MCF 10A (cell line): ENCODE data around the gene SUN3. TPM values are rescaled to one million over a fixed set of nuclear protein-coding genes. Genes with fewer than 3 reads are reported as not detected.
"Not testable (repeated sequence)": the region's sequence is repeated elsewhere in the genome, so short reads cannot be mapped to it uniquely, and the experiment has no call there.

Experiments
- BruUV-seq: library from RNA; stranded (reverse); fragments of 400-500 nt; replicated peaks from 2 replicates; lab custom pipeline; 2021; lab: Mats Ljungman, UMichigan
- CTCF ChIA-PET: fragments of 300-600 bp; sonication (Branson Sonifier 250); formaldehyde crosslinking; extraction: SDS; loops from one replicate; lab custom pipeline; 2021; ENCODE audit warnings: antibody characterized with exemption, inconsistent platforms; lab: Yijun Ruan, JAX
- POLR2A ChIA-PET: fragments of 300-600, 350-650 bp; sonication (Branson Sonifier 250); formaldehyde crosslinking; extraction: SDS; loops from one replicate; lab custom pipeline; 2020; ENCODE audit warnings: antibody characterized with exemption, inconsistent platforms; lab: Yijun Ruan, JAX
- DNase-seq: peaks from one replicate; pipeline ENCODE4 v3.0.0-alpha.2; 2018; ENCODE audit not compliant: unreplicated experiment
- H3K27ac Mint-ChIP-seq: one replicate; pipeline ENCODE4 v1.8.0; 2022; ENCODE audit warnings: mild to moderate bottlenecking, low read depth, mixed read lengths; ENCODE audit not compliant: unreplicated experiment
- H3K27me3 Mint-ChIP-seq: one replicate; pipeline ENCODE4 v1.8.0; 2022; ENCODE audit warnings: mixed read lengths; ENCODE audit not compliant: insufficient read depth, unreplicated experiment
- H3K36me3 Mint-ChIP-seq: one replicate; pipeline ENCODE4 v1.8.0; 2022; ENCODE audit warnings: mild to moderate bottlenecking, moderate library complexity, mixed read lengths; ENCODE audit not compliant: insufficient read depth, unreplicated experiment
- H3K4me1 Mint-ChIP-seq: one replicate; pipeline ENCODE4 v1.8.0; 2022; ENCODE audit warnings: mixed read lengths; ENCODE audit not compliant: insufficient read depth, unreplicated experiment
- H3K4me3 Mint-ChIP-seq: one replicate; pipeline ENCODE4 v1.8.0; 2022; ENCODE audit warnings: mild to moderate bottlenecking, moderate library complexity, mixed read lengths; ENCODE audit not compliant: unreplicated experiment
- H3K9me3 Mint-ChIP-seq: one replicate; pipeline ENCODE4 v1.8.0; 2022; ENCODE audit warnings: mixed read lengths; ENCODE audit not compliant: unreplicated experiment
- intact Hi-C: fragments of 100-400 bp; cut with micrococcal nuclease; formaldehyde crosslinking; loops from 2 replicates; pipeline ENCODE4 v1.14.1; 2022
- total RNA-seq: library from RNA; stranded (reverse); gene quantifications from 2 replicates; pipeline ENCODE4 v1.2.3, GENCODE V29; 2022
- TF ChIP-seq, protein P1 (sequence below): fragments of 200-600 bp; IDR thresholded peaks from one replicate; pipeline ENCODE4 v1.8.0; 2022; ENCODE audit warnings: antibody characterized with exemption, mild to moderate bottlenecking; ENCODE audit not compliant: unreplicated experiment

SUN3 gene
- total RNA-seq, 1 experiment from 2014 or later = not detected

DNA sequence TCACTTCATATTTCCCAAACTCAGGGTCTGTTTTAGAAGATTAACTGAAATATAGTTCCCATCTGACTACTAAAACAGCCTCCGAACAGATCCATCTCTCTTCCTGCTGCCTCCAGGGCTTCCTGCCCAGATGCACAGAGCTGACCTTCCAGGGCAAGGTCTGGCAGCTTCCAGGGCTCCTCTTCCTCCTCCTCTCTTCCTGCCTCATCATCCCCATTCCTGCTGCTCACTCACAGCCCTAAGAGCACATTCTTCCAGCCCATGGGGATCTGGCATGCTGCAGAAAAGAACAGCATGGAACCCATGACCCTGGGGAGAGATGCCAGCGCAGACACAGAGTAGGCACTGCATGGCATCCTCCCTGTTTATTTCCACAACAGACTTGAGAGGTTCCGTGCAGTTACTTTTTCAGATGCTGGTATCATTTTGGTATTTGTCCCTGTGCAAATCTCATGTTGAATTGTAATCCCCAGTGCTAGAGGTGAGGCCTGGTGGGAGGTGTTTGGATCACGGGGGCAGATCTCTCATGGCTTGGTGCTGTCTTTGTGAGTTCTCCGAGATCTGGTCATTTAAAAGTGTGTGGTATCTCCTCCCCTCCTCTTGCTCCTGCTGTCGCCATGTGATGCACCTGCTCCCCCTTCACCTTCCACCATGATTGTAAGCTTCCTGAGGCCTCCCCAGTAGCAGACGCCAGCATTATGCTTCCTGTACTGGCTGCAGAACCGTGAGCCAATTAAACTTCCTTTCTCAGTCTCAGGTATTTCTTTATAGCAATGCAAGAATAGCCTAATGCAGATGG, 85.0 kb downstream of the SUN3 start:
- intact Hi-C loops = loop anchor here (10.0 kb wide), 3 partner anchors 351 to 1911 kb away; no protein-coding TSS in a partner anchor
- no peak overlapping the region for H3K4me3 Mint-ChIP-seq
- no peak for DNase-seq
- CTCF ChIA-PET = interaction anchor here (0.7 to 12.6 kb wide), 30 partner anchors 8 to 680 kb away, joined by 3 to 314 read pairs (median 10); partner anchors contain the start of gene UPP1
- POLR2A ChIA-PET = interaction anchor here (1.0 to 2.1 kb wide), 3 partner anchors 27 to 166 kb away, joined by 3 to 18 read pairs (median 3); no protein-coding TSS in a partner anchor
- no peaks in the 10 kb centered on the region for H3K36me3 Mint-ChIP-seq
- TF ChIP-seq, protein P1, sequence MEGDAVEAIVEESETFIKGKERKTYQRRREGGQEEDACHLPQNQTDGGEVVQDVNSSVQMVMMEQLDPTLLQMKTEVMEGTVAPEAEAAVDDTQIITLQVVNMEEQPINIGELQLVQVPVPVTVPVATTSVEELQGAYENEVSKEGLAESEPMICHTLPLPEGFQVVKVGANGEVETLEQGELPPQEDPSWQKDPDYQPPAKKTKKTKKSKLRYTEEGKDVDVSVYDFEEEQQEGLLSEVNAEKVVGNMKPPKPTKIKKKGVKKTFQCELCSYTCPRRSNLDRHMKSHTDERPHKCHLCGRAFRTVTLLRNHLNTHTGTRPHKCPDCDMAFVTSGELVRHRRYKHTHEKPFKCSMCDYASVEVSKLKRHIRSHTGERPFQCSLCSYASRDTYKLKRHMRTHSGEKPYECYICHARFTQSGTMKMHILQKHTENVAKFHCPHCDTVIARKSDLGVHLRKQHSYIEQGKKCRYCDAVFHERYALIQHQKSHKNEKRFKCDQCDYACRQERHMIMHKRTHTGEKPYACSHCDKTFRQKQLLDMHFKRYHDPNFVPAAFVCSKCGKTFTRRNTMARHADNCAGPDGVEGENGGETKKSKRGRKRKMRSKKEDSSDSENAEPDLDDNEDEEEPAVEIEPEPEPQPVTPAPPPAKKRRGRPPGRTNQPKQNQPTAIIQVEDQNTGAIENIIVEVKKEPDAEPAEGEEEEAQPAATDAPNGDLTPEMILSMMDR = no peak
- H3K9me3 Mint-ChIP-seq = no peaks in the 10 kb centered on the region
- H3K27ac Mint-ChIP-seq = peak overlapping the region; percentile 49
- BruUV-seq = no TSS peak
- H3K27me3 Mint-ChIP-seq = no peaks in the 10 kb centered on the region
- H3K4me1 Mint-ChIP-seq = peaks cover 11% of the 10 kb centered on the region

DNA sequence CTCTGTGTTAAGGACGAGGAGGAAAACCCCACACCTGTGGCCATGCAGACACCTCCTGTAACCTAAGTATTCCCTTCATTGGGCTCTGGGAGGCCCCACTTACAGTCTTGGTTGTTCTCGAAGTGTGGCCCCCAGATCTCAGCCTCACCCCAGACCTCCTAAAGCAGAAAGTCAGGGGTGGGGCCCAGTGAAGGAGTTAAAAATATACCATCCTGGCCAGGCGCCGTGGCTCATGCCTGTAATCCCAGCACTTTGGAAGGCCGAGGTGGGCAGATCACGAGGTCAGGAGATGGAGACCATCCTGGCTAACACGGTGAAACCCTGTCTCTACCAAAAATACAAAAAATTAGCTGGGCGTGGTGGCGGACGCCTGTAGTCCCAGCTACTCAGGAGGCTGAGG, 86.3 kb downstream of the SUN3 start:
- POLR2A ChIA-PET, H3K36me3 Mint-ChIP-seq, BruUV-seq, H3K27me3 Mint-ChIP-seq, H3K9me3 Mint-ChIP-seq, H3K27ac Mint-ChIP-seq, H3K4me3 Mint-ChIP-seq, DNase-seq: not testable (repeated sequence)
- peaks cover 11% of the 10 kb centered on the region for H3K4me1 Mint-ChIP-seq
- CTCF ChIA-PET = interaction anchor here (1.9 to 12.6 kb wide), 4 partner anchors 165 to 214 kb away, joined by 13 to 314 read pairs (median 82); no protein-coding TSS in a partner anchor
- intact Hi-C loops = loop anchor here (10.0 kb wide), 3 partner anchors 352 to 1912 kb away; no protein-coding TSS in a partner anchor

DNA sequence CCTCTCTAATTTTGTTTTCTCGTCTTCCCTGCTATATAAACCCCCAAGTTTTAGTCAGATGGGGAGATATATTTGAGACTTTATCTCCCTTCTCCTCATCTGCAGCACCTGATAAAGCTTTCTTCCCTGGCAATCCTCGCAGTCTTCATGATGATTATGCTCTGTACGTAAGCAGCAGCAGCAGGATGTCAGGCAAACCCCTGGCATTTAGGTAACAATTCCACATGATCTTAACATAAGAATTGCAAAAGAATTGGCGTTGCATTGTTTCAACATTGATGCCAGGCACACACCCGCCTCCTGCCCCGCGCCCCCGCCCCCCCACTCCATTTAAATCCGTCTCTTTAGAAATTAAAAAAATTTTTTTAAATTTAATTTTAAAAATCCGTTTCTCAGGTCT, 86.8 kb downstream of the SUN3 start:
- ChIA-PET POLR2A (no interaction called here), CTCF (interaction anchor here (1.0 to 2.6 kb wide), 3 partner anchors 161 to 213 kb away, joined by 3 to 14 read pairs (median 13); no protein-coding TSS in a partner anchor)
- no peaks in the 10 kb centered on the region for H3K27me3 Mint-ChIP-seq
- H3K36me3 Mint-ChIP-seq = no peaks in the 10 kb centered on the region
- no peaks in the 10 kb centered on the region for H3K9me3 Mint-ChIP-seq
- intact Hi-C loops = loop anchor here (10.0 kb wide), 3 partner anchors 353 to 1913 kb away; no protein-coding TSS in a partner anchor
- peak; percentile 64 for DNase-seq
- H3K4me1 Mint-ChIP-seq = peaks cover 11% of the 10 kb centered on the region
- H3K27ac Mint-ChIP-seq = no peak overlapping the region
- TF ChIP-seq, protein P1 = no peak
- BruUV-seq = no TSS peak
- H3K4me3 Mint-ChIP-seq = no peak overlapping the region

- H3K4me1 Mint-ChIP-seq = peaks cover 11% of the 10 kb centered on the region
- ChIA-PET POLR2A (no interaction called here), CTCF (interaction anchor here (0.6 to 2.6 kb wide), 7 partner anchors 162 to 714 kb away, joined by 3 to 14 read pairs (median 4); no protein-coding TSS in a partner anchor)
- H3K27ac Mint-ChIP-seq = no peak overlapping the region
- BruUV-seq = no TSS peak
- H3K27me3 Mint-ChIP-seq = no peaks in the 10 kb centered on the region
- peak; percentile 75 for DNase-seq
- no peaks in the 10 kb centered on the region for H3K9me3 Mint-ChIP-seq
- intact Hi-C loops = loop anchor here (10.0 kb wide), 3 partner anchors 354 to 1914 kb away; no protein-coding TSS in a partner anchor
- TF ChIP-seq, protein P1 = no peak
- no peaks in the 10 kb centered on the region for H3K36me3 Mint-ChIP-seq
- no peak overlapping the region for H3K4me3 Mint-ChIP-seq
These were observed 87.6 kb downstream of the SUN3 start for GRCh38 chr7:47941136-47941844.
